Fibroblast of skin of right biceps (primary cell): ENCODE measurements around the gene PADI1.

Experiments used
- DNase-seq: peaks from one replicate; pipeline ENCODE4 v3.0.0-alpha.2; 2013

Gene PADI1

GRCh38 chr1:17204546-17205440, at the start of gene PADI1:
Gene PADI1, plus strand, starts transcription at chr1:17205128. Its CDS starts 90 bp downstream, at chr1:17205218.
- no peak for DNase-seq

GRCh38 chr1:17155257-17155920, 49.5 kb upstream of the PADI1 start:
- no peak for DNase-seq

- no peak for DNase-seq
Observed at GRCh38 chr1:17156108-17156507, 48.8 kb upstream of the PADI1 start.

- DNase-seq: no peak
Observed at GRCh38 chr1:17158961-17159360, 46.0 kb upstream of the PADI1 start.

- no peak for DNase-seq
Observed at GRCh38 chr1:17161137-17161740, 43.7 kb upstream of the PADI1 start.

GRCh38 chr1:17161926-17162800, 42.8 kb upstream of the PADI1 start:
- no peak for DNase-seq

GRCh38 chr1:17162941-17163340, 42.0 kb upstream of the PADI1 start:
- DNase-seq: no peak

GRCh38 chr1:17163371-17163770, 41.6 kb upstream of the PADI1 start:
- DNase-seq: no peak

- no peak for DNase-seq
Observed at GRCh38 chr1:17163789-17164666, 40.9 kb upstream of the PADI1 start.

- DNase-seq: no peak
Observed at GRCh38 chr1:17165823-17166222, 39.1 kb upstream of the PADI1 start.

- DNase-seq: peak; percentile 25
Observed at GRCh38 chr1:17167041-17167785, 37.7 kb upstream of the PADI1 start.

- DNase-seq: no peak
Observed at GRCh38 chr1:17167786-17168090, 37.2 kb upstream of the PADI1 start.

GRCh38 chr1:17168091-17168876, 36.6 kb upstream of the PADI1 start:
- peak; percentile 92 for DNase-seq

- DNase-seq: peak; percentile 79
Observed at GRCh38 chr1:17170571-17170970, 34.4 kb upstream of the PADI1 start.

GRCh38 chr1:17173217-17173616, 31.7 kb upstream of the PADI1 start:
- no peak for DNase-seq

- no peak for DNase-seq
Observed at GRCh38 chr1:17176306-17177061, 28.4 kb upstream of the PADI1 start.

- peak; percentile 28 for DNase-seq
Observed at GRCh38 chr1:17177651-17178050, 27.3 kb upstream of the PADI1 start.

- DNase-seq: no peak
Observed at GRCh38 chr1:17181781-17182464, 23.0 kb upstream of the PADI1 start.
